Left ventricle myocardium inferior (tissue), 1 donor: Measurements from ENCODE around the gene MED15. TPM values are rescaled to one million over a fixed set of nuclear protein-coding genes. Genes with fewer than 3 reads are reported as not detected.
"Not testable (repeated sequence)": the region's sequence is repeated elsewhere in the genome, so short reads cannot be mapped to it uniquely, and the experiment has no call there.

ENCODE experiments used
- DNase-seq: peaks from one replicate; pipeline ENCODE4 v3.0.0-alpha.2; 2020
- H3K27ac ChIP-seq: fragments of 200-600 bp; replicated peaks from 2 replicates; pipeline ENCODE4 v1.8.0; 2021
- H3K27me3 ChIP-seq: fragments of 200-600 bp; 2 replicates; pipeline ENCODE4 v1.8.0; 2021; ENCODE audit warnings: low read depth
- H3K36me3 ChIP-seq: fragments of 200-600 bp; 2 replicates; pipeline ENCODE4 v1.8.0; 2021
- H3K4me1 ChIP-seq: fragments of 200-600 bp; 2 replicates; pipeline ENCODE4 v1.8.0; 2021
- H3K4me3 ChIP-seq: fragments of 200-600 bp; 2 replicates; pipeline ENCODE4 v1.8.0; 2021; ENCODE audit warnings: mild to moderate bottlenecking, moderate library complexity
- H3K9me3 ChIP-seq: fragments of 200-600 bp; replicated peaks from 2 replicates; pipeline ENCODE4 v1.8.0; 2021
- CTCF ChIP-seq: fragments of 200-600 bp; IDR thresholded peaks from 2 replicates; pipeline ENCODE4 v1.8.0; 2021; ENCODE audit warnings: antibody characterized with exemption, mild to moderate bottlenecking, borderline replicate concordance
- intact Hi-C: fragments of 100-400 bp; cut with micrococcal nuclease; formaldehyde crosslinking; loops from one replicate; pipeline ENCODE4 v1.11.0; 2022
- total RNA-seq: library from RNA; stranded (reverse); fragmentation: NEBNext Ultra II Directional; extraction: Animal tissue kit (Norgen Biotek cat#: 25700); gene quantifications from one replicate; pipeline ENCODE4 v1.2.1, GENCODE V29; 2021
- donor health status: DM: no; HTN: yes; CAD: no; lungs with severe emphysema.

The MED15 gene
- total RNA-seq, 1 donor from 2014 or later, result 40.3 TPM

DNA sequence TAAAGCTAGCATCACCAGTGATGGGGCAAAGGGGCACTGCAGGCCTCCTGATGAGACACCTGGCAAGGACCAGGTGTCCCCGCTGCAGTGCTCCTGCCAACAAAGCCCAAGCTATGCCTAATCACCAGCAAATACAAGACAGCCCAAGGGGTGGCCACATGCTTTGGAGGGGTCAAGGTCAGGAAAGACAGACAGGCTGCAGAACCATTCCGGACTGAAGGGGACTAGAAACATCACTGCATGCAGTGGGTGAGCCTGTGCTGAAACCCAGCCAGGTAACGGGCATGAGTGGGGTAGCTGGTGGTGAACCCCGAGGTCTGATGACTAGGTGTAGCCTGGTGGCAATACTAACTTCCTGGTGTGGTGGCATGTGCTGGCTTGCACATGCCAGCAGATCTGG is 111.1 kb downstream of the MED15 start:
- intact Hi-C loops, result no loop called here
- Histone ChIP-seq H3K9me3 (no peaks in the 10 kb centered on the region), H3K4me1 (no peaks in the 10 kb centered on the region), H3K27ac (no peak overlapping the region), H3K4me3 (no peak overlapping the region), H3K36me3 (no peaks in the 10 kb centered on the region), H3K27me3 (peaks cover 5% of the 10 kb centered on the region)
- no peak for TF ChIP-seq CTCF
- no peak for DNase-seq

DNA sequence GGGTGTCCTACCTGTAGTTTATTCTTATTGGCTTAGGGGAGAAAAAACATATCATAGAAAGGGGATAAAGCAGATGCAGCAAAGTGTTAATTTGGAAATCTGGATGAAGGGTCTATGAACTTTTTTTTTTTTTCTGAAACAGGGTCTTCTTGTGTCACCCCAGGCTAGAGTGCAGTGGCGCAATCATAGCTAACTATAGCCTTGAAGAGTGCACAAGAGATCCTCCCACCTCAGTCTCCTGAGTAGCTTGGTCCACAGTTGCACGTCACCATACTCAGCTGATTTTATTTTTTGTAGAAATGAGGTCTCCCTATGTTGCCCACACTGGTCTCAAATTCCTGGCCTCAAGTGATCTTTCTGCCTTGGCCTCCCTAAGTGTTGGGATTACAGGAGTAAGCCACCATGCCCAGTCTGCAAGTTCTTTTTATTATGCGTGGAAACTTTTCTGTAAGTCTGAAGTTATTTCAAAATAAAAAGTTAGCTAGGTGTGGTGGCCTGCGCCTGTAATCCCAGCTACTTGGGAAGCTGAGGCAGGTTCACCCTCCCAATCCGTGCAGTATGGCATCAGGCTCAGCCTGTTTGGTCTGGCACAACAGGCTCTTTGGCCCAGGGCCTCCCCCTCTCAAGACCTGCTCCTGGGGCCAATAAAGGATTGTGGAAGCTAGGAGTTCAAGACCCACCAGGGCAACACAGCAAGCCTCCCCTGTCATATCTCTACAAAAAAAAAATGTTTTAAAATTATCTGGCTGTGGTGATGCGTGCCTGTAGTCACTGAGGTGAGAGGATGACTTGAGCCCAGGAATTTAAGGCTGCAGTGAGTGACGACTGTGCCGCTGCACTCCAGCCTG is 111.9 kb downstream of the MED15 start:
- Histone ChIP-seq H3K27me3 (peaks cover under 1% of the 10 kb centered on the region), H3K4me3 (no peak overlapping the region), H3K36me3 (no peaks in the 10 kb centered on the region), H3K9me3 (no peaks in the 10 kb centered on the region), H3K27ac (no peak overlapping the region), H3K4me1 (no peaks in the 10 kb centered on the region)
- no peak for DNase-seq
- no peak for TF ChIP-seq CTCF
- intact Hi-C loops, result no loop called here

DNA sequence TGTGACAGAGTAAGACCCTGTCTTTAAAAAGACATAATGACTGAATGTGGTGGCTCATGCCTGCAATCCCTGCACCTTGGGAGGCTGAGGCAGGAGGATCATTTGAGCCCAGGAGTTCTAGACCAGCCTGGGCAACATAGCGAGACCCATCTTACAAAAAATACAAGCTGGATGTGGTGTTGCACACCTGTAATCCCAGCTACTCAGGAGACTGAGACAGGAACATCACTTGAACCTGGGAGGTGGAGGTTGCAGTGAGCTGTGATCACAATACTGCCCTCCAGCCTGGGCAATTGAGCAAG is 112.4 kb downstream of the MED15 start:
- intact Hi-C loops, H3K36me3 ChIP-seq, H3K4me3 ChIP-seq, H3K27ac ChIP-seq, H3K4me1 ChIP-seq, H3K27me3 ChIP-seq, H3K9me3 ChIP-seq, DNase-seq: not testable (repeated sequence)

GRCh38 chr22:20621162-20621561 is 113.8 kb downstream of the MED15 start:
- H3K4me3 ChIP-seq, result no peak overlapping the region
- DNase-seq, result no peak
- H3K27me3 ChIP-seq, result no peaks in the 10 kb centered on the region
- intact Hi-C loops, result no loop called here
- no peak overlapping the region for H3K27ac ChIP-seq
- no peaks in the 10 kb centered on the region for H3K36me3 ChIP-seq
- no peaks in the 10 kb centered on the region for H3K9me3 ChIP-seq
- TF ChIP-seq CTCF, result no peak
- H3K4me1 ChIP-seq, result no peaks in the 10 kb centered on the region

- intact Hi-C loops, result no loop called here
- H3K27me3 ChIP-seq, result peaks cover 11% of the 10 kb centered on the region
Measured at GRCh38 chr22:20622650-20623339, 115.4 kb downstream of the MED15 start.

More at GRCh38 chr22:20622650-20623339, 115.4 kb downstream of the MED15 start:
- Histone ChIP-seq H3K9me3 (no peaks in the 10 kb centered on the region), H3K4me1 (no peaks in the 10 kb centered on the region), H3K36me3 (no peaks in the 10 kb centered on the region), H3K4me3 (no peak overlapping the region), H3K27ac (no peak overlapping the region)
- TF ChIP-seq CTCF, result no peak
- no peak for DNase-seq
